ENCODE data around the gene RAB26. TPM values are rescaled to one million over a fixed set of nuclear protein-coding genes. Genes with fewer than 3 reads are reported as not detected.
A peak's percentile ranks its signal among the peaks of the same experiment; 100 is the strongest.

RAB26 gene
- total and polyA plus RNA-seq, 2 of the 13 experiments (the other 11 are each of a cell fraction or from before 2014, with no cell fraction given) = 0.86 to 3.6 TPM

DNA sequence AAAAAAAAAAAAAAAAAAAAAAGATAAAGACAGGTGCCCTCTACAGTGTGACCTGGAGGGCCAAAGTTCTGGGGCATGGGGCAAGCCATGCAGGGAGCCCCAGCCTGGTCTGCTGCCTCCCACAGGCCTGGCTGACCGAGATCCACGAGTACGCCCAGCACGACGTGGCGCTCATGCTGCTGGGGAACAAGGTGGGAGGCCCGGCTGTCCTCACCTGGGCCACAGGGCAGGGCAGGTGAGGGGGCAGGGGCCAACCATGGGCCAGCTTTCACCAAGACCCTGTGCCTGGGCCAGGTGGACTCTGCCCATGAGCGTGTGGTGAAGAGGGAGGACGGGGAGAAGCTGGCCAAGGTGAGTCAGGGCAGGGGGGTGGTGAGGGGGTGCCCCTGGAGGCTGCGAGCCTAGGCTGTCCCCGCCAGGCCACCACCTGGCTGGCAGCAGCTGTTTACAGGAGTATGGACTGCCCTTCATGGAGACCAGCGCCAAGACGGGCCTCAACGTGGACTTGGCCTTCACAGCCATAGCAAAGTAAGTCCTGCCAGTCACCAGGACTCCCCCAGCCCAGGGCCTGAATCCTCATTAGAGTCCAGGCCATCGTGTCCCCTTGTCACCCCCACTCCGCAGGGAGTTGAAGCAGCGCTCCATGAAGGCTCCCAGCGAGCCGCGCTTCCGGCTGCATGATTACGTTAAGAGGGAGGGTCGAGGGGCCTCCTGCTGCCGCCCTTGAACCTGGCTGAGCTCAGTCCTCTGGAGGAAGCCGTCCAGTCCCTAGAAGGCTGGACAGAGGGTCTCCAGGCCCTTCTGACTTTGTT is 4.5 kb downstream of the RAB26 start (continued):
- TF ChIP-seq HOXA9 (CRISPR knock-in tag; IDR thresholded peaks at IDR 0.05; ENCODE audit: borderline replicate concordance) (no peak), HNF4A (CRISPR knock-in tag; IDR thresholded peaks at IDR 0.05) (peak; percentile 68), KLF6 (CRISPR knock-in tag; IDR thresholded peaks at IDR 0.05) (no peak), ZSCAN5A (CRISPR knock-in tag; IDR thresholded peaks at IDR 0.05; ENCODE audit: borderline replicate concordance) (no peak), ZNF121 (CRISPR knock-in tag; IDR thresholded peaks at IDR 0.05) (no peak; the same call in 1 of the 2 replicates), ZNF20 (CRISPR knock-in tag; IDR thresholded peaks at IDR 0.05) (no peak), ZNF850 (CRISPR knock-in tag; conservative IDR thresholded peaks at IDR 0.05) (no peak), RCOR2 (CRISPR knock-in tag; IDR thresholded peaks at IDR 0.05) (no peak), ZNF766 (CRISPR knock-in tag; IDR thresholded peaks at IDR 0.05; ENCODE audit: borderline replicate concordance) (no peak), ZNF709 (CRISPR knock-in tag; IDR thresholded peaks at IDR 0.05) (0 out of 2 replicates have a peak, but pooled peaks have one; percentile 46), ZFP41 (CRISPR knock-in tag; IDR thresholded peaks at IDR 0.05; ENCODE audit: borderline replicate concordance) (0 out of 2 replicates have a peak, but pooled peaks have one; percentile 64), ZNF713 (CRISPR knock-in tag; IDR thresholded peaks at IDR 0.05) (no peak)
- TF ChIP-seq, protein P1, sequence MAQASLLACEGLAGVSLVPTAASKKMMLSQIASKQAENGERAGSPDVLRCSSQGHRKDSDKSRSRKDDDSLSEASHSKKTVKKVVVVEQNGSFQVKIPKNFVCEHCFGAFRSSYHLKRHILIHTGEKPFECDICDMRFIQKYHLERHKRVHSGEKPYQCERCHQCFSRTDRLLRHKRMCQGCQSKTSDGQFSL (CRISPR knock-in tag; IDR thresholded peaks at IDR 0.05) = peak; percentile 15; the same call in 1 of the 2 replicates
- TF ChIP-seq, protein P2, sequence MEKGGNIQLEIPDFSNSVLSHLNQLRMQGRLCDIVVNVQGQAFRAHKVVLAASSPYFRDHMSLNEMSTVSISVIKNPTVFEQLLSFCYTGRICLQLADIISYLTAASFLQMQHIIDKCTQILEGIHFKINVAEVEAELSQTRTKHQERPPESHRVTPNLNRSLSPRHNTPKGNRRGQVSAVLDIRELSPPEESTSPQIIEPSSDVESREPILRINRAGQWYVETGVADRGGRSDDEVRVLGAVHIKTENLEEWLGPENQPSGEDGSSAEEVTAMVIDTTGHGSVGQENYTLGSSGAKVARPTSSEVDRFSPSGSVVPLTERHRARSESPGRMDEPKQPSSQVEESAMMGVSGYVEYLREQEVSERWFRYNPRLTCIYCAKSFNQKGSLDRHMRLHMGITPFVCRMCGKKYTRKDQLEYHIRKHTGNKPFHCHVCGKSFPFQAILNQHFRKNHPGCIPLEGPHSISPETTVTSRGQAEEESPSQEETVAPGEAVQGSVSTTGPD (CRISPR knock-in tag; IDR thresholded peaks at IDR 0.05) = no peak
- TF ChIP-seq, protein P3, sequence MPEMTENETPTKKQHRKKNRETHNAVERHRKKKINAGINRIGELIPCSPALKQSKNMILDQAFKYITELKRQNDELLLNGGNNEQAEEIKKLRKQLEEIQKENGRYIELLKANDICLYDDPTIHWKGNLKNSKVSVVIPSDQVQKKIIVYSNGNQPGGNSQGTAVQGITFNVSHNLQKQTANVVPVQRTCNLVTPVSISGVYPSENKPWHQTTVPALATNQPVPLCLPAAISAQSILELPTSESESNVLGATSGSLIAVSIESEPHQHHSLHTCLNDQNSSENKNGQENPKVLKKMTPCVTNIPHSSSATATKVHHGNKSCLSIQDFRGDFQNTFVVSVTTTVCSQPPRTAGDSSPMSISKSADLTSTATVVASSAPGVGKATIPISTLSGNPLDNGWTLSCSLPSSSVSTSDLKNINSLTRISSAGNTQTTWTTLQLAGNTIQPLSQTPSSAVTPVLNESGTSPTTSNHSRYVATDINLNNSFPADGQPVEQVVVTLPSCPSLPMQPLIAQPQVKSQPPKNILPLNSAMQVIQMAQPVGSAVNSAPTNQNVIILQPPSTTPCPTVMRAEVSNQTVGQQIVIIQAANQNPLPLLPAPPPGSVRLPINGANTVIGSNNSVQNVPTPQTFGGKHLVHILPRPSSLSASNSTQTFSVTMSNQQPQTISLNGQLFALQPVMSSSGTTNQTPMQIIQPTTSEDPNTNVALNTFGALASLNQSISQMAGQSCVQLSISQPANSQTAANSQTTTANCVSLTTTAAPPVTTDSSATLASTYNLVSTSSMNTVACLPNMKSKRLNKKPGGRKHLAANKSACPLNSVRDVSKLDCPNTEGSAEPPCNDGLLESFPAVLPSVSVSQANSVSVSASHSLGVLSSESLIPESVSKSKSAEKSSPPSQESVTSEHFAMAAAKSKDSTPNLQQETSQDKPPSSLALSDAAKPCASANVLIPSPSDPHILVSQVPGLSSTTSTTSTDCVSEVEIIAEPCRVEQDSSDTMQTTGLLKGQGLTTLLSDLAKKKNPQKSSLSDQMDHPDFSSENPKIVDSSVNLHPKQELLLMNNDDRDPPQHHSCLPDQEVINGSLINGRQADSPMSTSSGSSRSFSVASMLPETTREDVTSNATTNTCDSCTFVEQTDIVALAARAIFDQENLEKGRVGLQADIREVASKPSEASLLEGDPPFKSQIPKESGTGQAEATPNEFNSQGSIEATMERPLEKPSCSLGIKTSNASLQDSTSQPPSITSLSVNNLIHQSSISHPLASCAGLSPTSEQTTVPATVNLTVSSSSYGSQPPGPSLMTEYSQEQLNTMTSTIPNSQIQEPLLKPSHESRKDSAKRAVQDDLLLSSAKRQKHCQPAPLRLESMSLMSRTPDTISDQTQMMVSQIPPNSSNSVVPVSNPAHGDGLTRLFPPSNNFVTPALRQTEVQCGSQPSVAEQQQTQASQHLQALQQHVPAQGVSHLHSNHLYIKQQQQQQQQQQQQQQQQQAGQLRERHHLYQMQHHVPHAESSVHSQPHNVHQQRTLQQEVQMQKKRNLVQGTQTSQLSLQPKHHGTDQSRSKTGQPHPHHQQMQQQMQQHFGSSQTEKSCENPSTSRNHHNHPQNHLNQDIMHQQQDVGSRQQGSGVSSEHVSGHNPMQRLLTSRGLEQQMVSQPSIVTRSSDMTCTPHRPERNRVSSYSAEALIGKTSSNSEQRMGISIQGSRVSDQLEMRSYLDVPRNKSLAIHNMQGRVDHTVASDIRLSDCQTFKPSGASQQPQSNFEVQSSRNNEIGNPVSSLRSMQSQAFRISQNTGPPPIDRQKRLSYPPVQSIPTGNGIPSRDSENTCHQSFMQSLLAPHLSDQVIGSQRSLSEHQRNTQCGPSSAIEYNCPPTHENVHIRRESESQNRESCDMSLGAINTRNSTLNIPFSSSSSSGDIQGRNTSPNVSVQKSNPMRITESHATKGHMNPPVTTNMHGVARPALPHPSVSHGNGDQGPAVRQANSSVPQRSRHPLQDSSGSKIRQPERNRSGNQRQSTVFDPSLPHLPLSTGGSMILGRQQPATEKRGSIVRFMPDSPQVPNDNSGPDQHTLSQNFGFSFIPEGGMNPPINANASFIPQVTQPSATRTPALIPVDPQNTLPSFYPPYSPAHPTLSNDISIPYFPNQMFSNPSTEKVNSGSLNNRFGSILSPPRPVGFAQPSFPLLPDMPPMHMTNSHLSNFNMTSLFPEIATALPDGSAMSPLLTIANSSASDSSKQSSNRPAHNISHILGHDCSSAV (CRISPR knock-in tag; IDR thresholded peaks at IDR 0.05; ENCODE audit: borderline replicate concordance) = no peak
- TF ChIP-seq, protein P4, sequence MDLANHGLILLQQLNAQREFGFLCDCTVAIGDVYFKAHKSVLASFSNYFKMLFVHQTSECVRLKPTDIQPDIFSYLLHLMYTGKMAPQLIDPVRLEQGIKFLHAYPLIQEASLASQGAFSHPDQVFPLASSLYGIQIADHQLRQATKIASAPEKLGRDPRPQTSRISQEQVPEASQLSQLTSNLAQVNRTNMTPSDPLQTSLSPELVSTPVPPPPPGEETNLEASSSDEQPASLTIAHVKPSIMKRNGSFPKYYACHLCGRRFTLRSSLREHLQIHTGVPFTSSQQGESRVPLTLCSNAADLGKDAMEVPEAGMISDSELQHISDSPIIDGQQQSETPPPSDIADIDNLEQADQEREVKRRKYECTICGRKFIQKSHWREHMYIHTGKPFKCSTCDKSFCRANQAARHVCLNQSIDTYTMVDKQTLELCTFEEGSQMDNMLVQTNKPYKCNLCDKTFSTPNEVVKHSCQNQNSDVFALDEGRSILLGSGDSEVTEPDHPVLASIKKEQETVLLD (CRISPR knock-in tag; IDR thresholded peaks at IDR 0.05; ENCODE audit: low read depth) = no peak
